Muscle of arm (tissue), 12 donors: ENCODE results near the gene DVL2. TPM values are rescaled to one million over a fixed set of nuclear protein-coding genes. Genes with fewer than 3 reads are reported as not detected.
A peak's percentile ranks its signal among the peaks of the same experiment; 100 is the strongest.

ENCODE experiments used
- DNase-seq: peaks from one replicate; pipeline ENCODE4 v3.0.0-alpha.2; 2013
- polyA plus RNA-seq, 12 donors: library from polyadenylated mRNA; unstranded; fragments of 120-200 nt; gene quantifications; one replicate each; pipeline ENCODE4 v1.2.1, GENCODE V29; 2013; ENCODE audit not compliant: insufficient read length in 12 of 12

DVL2 gene
- polyA plus RNA-seq, 12 donors, result 26.7 to 49.0 (median 33.7) TPM; not detected in 1

DNA sequence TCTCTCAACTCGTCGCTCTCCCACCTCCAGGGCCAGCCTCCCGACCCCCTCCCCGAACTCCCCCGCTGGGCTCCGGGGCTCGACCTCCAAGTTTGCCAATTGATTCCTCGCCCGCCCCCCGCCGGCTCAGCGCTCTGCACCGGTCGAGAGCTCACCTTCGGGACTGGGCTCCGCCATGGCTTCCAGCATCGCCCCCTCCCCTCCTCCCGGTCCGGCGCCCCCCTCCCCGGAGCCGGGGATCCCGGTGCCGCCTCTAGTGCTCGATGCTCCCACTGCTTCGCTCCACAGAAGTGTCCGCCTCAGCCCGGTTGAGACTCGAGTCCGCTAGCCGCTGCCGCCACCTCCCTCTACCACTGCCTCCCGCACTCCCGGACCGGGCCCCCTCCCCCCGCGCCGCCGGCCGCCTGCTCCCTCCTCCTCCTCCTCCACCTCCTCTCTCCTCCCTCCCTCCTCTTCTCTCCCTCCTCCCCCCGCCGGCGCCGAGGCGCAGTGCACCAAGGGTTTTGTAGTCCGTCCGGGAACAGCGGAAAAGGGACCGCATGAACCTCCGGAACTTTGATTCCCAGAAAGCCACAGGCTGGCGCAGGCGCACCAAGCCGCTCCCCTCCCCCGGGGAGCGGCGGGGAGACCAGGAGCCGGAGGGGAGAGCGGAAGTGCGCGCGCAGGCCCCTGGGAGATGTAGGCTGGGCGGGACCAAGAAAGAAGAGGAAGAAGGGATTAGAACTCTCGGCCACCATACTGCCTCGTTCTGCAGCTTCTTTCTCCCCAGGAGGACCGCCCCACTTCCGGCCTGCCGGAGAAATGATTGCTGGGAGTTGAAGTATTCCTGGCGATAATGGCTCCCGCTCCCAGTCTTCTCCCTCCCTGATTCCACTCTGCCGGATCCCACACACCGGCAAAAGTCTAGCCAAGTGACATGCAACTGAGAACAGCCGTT is 5.0 kb upstream of the DVL2 start, which contains the start of gene PHF23:
Gene PHF23 (minus strand): TSS at position 367 of the 937 bp plus-strand sequence. CDS start 178 bp downstream, at position 189.
- DNase-seq, result peak; percentile 100

DNA sequence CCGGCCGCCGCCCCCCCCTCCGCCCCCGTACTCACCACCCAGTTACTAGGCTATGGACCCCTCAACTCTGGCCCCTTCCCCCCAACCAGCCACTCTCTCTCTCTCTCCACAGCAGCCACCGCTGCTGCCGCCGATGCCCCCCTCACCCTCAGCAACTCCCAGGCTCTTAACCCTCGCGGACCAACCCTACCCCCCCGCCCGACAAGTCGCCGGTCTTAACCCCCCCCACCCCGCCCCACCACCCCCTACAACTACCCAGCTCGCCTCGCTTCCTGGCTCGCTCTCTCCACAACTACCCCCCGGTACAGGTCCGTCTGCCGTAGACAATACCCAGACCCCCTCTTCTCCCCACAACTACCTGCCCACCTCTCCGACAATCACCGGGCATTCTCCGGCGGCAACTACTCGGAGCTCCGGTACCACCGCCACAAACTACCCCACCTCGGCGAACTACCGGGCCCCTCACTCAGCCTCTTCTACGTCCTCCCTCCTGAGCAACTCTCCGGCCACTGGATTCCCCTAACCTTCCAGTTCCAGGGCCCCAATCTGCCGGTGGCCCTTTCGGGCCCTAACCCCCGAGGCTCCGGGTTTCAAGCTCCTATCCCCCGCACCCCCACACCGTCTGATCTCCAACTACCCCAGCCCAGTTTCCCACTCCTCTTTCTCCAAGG is 4.2 kb upstream of the DVL2 start:
- DNase-seq, result no peak

DNA sequence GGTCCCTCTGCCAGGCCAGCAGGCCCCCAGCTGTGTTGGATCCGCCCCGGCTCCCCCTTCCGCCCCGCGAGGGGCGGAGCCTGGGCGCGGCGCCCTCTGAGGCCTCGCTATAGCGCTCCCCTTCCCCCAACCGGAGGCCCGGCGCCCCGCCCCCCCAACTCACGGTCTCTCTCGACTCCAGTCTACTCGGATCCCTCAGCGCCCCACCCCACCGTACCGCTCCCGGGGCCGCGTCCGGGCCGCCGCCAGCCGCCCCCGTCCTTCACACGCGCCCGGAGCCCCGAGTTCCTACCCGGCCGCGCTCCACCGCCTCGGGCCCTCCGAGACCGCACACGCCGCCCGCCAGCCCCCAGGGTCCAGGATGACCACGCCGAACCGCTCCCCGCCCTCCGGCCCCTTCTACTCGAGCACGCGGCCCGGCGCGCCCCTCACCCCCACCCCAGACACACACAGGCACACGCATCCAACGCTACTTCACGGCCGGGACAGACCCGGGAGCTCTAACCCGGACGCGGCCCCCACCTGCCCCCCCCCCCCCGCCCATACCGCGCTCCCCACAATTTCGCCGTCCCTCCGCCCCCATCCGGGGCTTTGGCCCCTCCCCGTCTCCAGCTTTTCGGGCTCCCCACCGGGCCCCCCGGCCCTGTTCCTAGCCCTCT is 3.6 kb upstream of the DVL2 start:
- peak; percentile 74 for DNase-seq

DNA sequence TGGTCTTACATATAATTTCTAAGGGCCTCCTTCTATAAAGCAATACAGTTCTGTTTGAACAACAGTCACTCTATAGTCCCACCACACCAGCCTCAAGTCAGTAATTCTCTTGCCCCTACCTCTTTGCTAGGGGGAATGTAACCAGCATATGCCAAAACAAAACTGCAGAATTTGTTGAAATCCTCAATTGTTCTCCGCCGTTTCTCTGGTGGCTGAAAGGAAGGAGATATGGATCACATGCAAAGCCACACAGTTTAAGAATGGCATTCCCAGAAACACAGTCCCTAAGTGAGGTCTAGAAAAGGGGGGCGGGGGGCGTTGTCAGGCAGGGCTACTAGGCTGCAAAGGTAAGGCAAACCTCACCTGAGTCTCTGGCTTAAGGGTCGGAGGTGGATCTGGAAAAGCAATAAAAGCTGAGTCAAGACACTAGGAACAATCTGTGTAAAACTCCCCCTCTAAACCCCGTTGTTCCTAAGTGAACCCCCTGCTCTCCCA is 3.0 kb upstream of the DVL2 start:
- DNase-seq, result no peak

- DNase-seq, result no peak
Observed at GRCh38 chr17:7236808-7237207, 2.5 kb upstream of the DVL2 start.

- DNase-seq, result no peak
Observed at GRCh38 chr17:7235693-7236665, 1.7 kb upstream of the DVL2 start.

- DNase-seq, result no peak
Observed at GRCh38 chr17:7233701-7234082, 625 bp downstream of the DVL2 start.

GRCh38 chr17:7232114-7232513 is 2.2 kb downstream of the DVL2 start:
- DNase-seq, result no peak

- DNase-seq, result no peak
Observed at GRCh38 chr17:7229504-7229903, 4.8 kb downstream of the DVL2 start.

DNA sequence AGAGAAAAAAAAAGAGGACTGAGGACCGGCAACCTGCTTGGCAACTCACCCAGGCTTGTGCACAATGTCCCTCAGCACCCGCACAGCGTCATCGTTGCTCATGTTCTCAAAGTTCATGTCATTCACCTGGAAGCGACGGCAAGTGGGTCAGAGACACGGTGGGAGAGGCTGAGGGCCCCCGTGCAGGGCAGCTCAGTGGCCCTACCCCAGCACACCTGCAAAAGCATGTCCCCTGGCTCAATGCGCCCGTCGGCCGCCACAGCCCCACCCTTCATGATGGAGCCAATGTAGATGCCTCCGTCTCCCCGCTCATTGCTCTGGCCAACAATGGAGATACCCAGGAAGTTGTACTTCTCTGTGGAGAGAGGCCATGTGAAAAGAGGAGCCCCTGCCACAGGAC is 5.4 kb downstream of the DVL2 start:
- DNase-seq, result no peak

- no peak for DNase-seq
Observed at GRCh38 chr17:7226721-7227710, 7.3 kb downstream of the DVL2 start.

GRCh38 chr17:7225711-7226331 is 8.5 kb downstream of the DVL2 start:
- DNase-seq, result no peak

GRCh38 chr17:7224661-7225111 is 9.6 kb downstream of the DVL2 start:
- no peak for DNase-seq

DNA sequence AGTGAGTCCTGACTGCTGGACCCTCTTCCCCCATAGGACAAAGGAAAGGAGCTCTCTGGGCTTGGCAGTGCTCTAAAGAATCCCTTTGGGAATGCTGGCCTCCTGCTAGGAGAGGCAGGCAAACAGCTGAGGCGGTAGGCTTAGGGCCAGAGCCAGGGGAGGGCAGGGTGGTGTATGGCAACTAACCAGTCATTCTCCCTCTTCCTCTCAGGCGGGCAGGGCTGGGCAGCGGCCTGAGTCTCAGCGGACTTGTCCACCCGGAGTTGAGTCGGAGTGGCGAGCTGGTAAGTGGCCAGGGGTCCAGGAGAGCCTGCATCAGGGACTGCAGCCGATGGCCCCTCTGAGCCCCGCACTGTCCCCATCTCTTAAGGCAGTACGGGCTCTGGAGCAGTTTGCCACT is 10.2 kb downstream of the DVL2 start:
- no peak for DNase-seq

GRCh38 chr17:7223375-7223774 is 10.9 kb downstream of the DVL2 start:
- DNase-seq, result no peak

DNA sequence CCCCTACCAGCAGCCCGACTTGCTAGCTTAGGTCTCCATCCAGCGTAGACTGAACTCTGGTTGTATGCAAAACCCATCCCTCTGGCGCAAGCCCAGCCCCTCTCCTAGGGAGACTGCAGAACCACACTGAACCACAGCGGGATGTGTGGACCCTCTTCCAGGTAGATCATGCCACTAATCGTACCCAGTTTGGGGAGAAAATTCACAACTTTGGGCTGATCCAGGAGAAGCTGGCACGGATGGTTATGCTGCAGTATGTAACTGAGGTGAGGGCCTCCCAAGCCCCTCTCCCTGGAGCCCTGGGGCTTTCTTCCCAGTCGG is 11.4 kb downstream of the DVL2 start:
- DNase-seq, result no peak

GRCh38 chr17:7222093-7222971 is 12.0 kb downstream of the DVL2 start:
- no peak for DNase-seq
